Measurements from ENCODE around the gene OR13C3. TPM values are rescaled to one million over a fixed set of nuclear protein-coding genes. Genes with fewer than 3 reads are reported as not detected.
A peak's percentile ranks its signal among the peaks of the same experiment; 100 is the strongest.
"Not testable (repeated sequence)": the region's sequence is repeated elsewhere in the genome, so short reads cannot be mapped to it uniquely, and the experiment has no call there.

Gene OR13C3
- 6.5 TPM for total RNA-seq (ENCODE audit: insufficient read depth, low replicate concordance)

GRCh38 chr9:104536756-104537155 is at the start of gene OR13C3:
Gene OR13C3 (minus strand): TSS chr9:104536856. CDS start chr9:104536723, 133 bp downstream.
- DNase-seq (ENCODE audit: low spot score) = no peak

- DNase-seq (ENCODE audit: low spot score) = no peak
Measured at GRCh38 chr9:104580562-104580961, 43.9 kb upstream of the OR13C3 start.

GRCh38 chr9:104577263-104577662 is 40.6 kb upstream of the OR13C3 start:
- DNase-seq (ENCODE audit: low spot score) = peak; percentile 75

GRCh38 chr9:104575456-104575855 is 38.8 kb upstream of the OR13C3 start:
- peak; percentile 72 for DNase-seq (ENCODE audit: low spot score)

GRCh38 chr9:104572612-104573011 is 36.0 kb upstream of the OR13C3 start:
- no peak for DNase-seq (ENCODE audit: low spot score)

- no peak for DNase-seq (ENCODE audit: low spot score)
Measured at GRCh38 chr9:104568868-104569267, 32.2 kb upstream of the OR13C3 start, which contains the start of gene OR13C8. Gene OR13C8 (plus strand): TSS chr9:104569168. CDS start chr9:104569168, 0 bp downstream.

GRCh38 chr9:104564358-104564757 is 27.7 kb upstream of the OR13C3 start:
- DNase-seq (ENCODE audit: low spot score) = no peak

GRCh38 chr9:104556830-104557634 is 20.4 kb upstream of the OR13C3 start:
- DNase-seq (ENCODE audit: low spot score) = no peak

- DNase-seq (ENCODE audit: low spot score) = no peak
Measured at GRCh38 chr9:104555521-104555920, 18.9 kb upstream of the OR13C3 start.

- no peak for DNase-seq (ENCODE audit: low spot score)
Measured at GRCh38 chr9:104553261-104553660, 16.6 kb upstream of the OR13C3 start.

GRCh38 chr9:104544644-104545043 is 8.0 kb upstream of the OR13C3 start:
- no peak for DNase-seq (ENCODE audit: low spot score)

- no peak for DNase-seq (ENCODE audit: low spot score)
Measured at GRCh38 chr9:104539275-104539674, 2.6 kb upstream of the OR13C3 start.

- no peak for DNase-seq (ENCODE audit: low spot score)
Measured at GRCh38 chr9:104527109-104527508, 9.5 kb downstream of the OR13C3 start, which contains the start of gene OR13C4. Gene OR13C4 (minus strand): TSS chr9:104527209. CDS start chr9:104527209, 0 bp downstream.

GRCh38 chr9:104520241-104520640 is 16.4 kb downstream of the OR13C3 start:
- DNase-seq (ENCODE audit: low spot score) = not testable (repeated sequence)

- DNase-seq (ENCODE audit: low spot score) = no peak
Measured at GRCh38 chr9:104514901-104515300, 21.8 kb downstream of the OR13C3 start.

- no peak for DNase-seq (ENCODE audit: low spot score)
Measured at GRCh38 chr9:104506565-104506964, 30.1 kb downstream of the OR13C3 start.

- no peak for DNase-seq (ENCODE audit: low spot score)
Measured at GRCh38 chr9:104503963-104504362, 32.7 kb downstream of the OR13C3 start, which contains the start of gene OR13F1. Gene OR13F1 (plus strand): TSS chr9:104504263. CDS start chr9:104504263, 0 bp downstream.

- DNase-seq (ENCODE audit: low spot score) = no peak
Measured at GRCh38 chr9:104503440-104503839, 33.2 kb downstream of the OR13C3 start.

- peak; percentile 45 for DNase-seq (ENCODE audit: low spot score)
Measured at GRCh38 chr9:104494808-104495207, 41.8 kb downstream of the OR13C3 start.
